ENCODE data around the gene GIMAP5.

Gene GIMAP5

DNA sequence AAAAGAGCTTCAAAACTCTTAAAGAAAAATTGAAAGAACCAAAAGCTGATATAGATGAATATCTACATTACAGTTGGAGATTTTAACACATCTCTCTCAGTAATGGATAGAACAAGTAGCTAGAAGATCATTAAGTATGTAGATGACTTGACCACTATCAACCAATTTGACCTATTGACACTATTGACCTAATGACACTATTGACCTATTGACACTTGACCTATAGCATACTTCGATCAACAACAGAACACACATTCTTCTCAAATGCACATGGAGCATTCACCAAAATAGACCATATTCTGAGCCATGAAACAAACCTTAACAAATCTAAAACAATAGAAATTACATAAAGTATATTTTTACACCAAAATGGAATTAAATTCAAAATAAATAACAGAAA lies 22.3 kb downstream of the GIMAP5 start:
- in situ Hi-C loops (cut with MboI; ENCODE audit: low sequenced_read_pairs), result loop anchor here (25.0 kb wide), 1 partner anchor 322 kb away; no protein-coding TSS in a partner anchor

DNA sequence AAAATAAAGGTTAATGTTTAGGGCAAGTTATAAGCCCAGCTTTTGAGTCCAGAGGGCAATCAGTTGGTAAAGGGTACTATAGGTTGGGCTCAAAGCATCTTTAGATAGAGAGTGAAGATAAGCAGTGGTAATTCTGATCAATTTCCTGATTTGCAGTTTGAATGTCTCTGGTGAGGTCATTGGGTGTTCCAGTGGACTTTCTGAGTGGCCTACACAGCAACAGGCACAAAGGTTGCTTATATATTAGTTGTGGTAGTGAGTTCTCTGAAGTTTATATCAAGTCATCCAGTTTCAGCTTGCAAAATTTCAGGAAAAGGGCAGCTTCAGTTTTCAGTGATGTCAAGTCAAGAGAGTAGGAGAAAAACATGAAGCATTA lies 29.1 kb downstream of the GIMAP5 start:
- in situ Hi-C loops (cut with MboI; ENCODE audit: low sequenced_read_pairs), result loop anchor here (25.0 kb wide), 1 partner anchor 329 kb away; no protein-coding TSS in a partner anchor

DNA sequence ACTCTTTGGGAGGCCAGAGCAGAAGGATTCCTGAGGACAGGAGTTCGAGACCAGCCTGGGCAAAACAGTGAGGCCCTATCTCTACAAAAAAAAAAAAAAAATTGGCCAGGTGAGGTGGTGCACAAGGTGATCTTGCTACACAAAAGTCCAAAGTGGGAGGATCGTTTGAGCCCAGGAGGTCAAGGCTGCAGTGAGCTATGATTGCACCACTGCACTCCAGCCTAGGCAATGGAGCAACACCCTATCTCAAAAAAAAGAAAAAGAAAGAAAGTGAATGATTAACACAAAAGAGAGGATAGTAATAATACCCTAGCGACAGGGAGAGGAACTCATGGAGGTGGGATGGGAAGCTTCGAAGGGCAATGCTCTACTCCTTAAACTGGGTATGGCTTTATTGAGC lies 32.5 kb downstream of the GIMAP5 start:
- in situ Hi-C loops (cut with MboI; ENCODE audit: low sequenced_read_pairs), result loop anchor here (10.0 to 25.0 kb wide), 2 partner anchors 215 to 332 kb away; no protein-coding TSS in a partner anchor

GRCh38 chr7:150774131-150774530 lies 36.9 kb downstream of the GIMAP5 start:
- in situ Hi-C loops (cut with MboI; ENCODE audit: low sequenced_read_pairs), result loop anchor here (10.0 to 25.0 kb wide), 2 partner anchors 211 to 337 kb away; no protein-coding TSS in a partner anchor

GRCh38 chr7:150778014-150778737 lies 41.0 kb downstream of the GIMAP5 start:
- in situ Hi-C loops (cut with MboI; ENCODE audit: low sequenced_read_pairs), result loop anchor here (10.0 to 25.0 kb wide), 2 partner anchors 207 to 334 kb away; no protein-coding TSS in a partner anchor

- in situ Hi-C loops (cut with MboI; ENCODE audit: low sequenced_read_pairs), result loop anchor here (10.0 to 25.0 kb wide), 2 partner anchors 206 to 333 kb away; no protein-coding TSS in a partner anchor
Measured at GRCh38 chr7:150778738-150779301, 41.6 kb downstream of the GIMAP5 start.

- in situ Hi-C loops (cut with MboI; ENCODE audit: low sequenced_read_pairs), result loop anchor here (10.0 to 25.0 kb wide), 2 partner anchors 65 to 332 kb away; no protein-coding TSS in a partner anchor
Measured at GRCh38 chr7:150780292-150780691, 43.1 kb downstream of the GIMAP5 start.

- in situ Hi-C loops (cut with MboI; ENCODE audit: low sequenced_read_pairs), result loop anchor here (10.0 to 25.0 kb wide), 2 partner anchors 64 to 331 kb away; no protein-coding TSS in a partner anchor
Measured at GRCh38 chr7:150781103-150781502, 43.9 kb downstream of the GIMAP5 start.

DNA sequence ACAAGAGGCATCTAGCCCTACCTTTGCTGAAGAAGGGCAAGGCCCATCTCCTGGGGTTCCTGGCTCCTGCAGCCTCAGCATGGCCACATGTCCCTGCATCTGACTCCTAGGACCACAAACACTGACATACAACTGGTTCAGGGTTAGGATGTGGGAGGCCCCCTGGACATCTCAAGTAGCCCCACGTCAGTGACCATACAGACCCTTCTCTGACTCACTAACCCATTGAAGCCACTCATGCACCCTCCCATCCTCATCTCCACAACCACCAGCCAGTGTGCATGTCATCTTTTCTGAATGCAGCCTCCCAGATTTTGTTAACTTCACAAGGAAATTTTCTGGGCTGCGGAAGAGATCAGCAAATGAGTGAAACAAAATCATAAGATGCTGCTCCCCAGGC lies 44.7 kb downstream of the GIMAP5 start:
- in situ Hi-C loops (cut with MboI; ENCODE audit: low sequenced_read_pairs), result loop anchor here (10.0 to 25.0 kb wide), 2 partner anchors 63 to 330 kb away; no protein-coding TSS in a partner anchor

- in situ Hi-C loops (cut with MboI; ENCODE audit: low sequenced_read_pairs), result loop anchor here (10.0 to 25.0 kb wide), 2 partner anchors 61 to 328 kb away; no protein-coding TSS in a partner anchor
Measured at GRCh38 chr7:150784120-150784736, 47.0 kb downstream of the GIMAP5 start.

- in situ Hi-C loops (cut with MboI; ENCODE audit: low sequenced_read_pairs), result loop anchor here (10.0 to 25.0 kb wide), 2 partner anchors 60 to 327 kb away; no protein-coding TSS in a partner anchor
Measured at GRCh38 chr7:150784954-150785353, 47.7 kb downstream of the GIMAP5 start.

DNA sequence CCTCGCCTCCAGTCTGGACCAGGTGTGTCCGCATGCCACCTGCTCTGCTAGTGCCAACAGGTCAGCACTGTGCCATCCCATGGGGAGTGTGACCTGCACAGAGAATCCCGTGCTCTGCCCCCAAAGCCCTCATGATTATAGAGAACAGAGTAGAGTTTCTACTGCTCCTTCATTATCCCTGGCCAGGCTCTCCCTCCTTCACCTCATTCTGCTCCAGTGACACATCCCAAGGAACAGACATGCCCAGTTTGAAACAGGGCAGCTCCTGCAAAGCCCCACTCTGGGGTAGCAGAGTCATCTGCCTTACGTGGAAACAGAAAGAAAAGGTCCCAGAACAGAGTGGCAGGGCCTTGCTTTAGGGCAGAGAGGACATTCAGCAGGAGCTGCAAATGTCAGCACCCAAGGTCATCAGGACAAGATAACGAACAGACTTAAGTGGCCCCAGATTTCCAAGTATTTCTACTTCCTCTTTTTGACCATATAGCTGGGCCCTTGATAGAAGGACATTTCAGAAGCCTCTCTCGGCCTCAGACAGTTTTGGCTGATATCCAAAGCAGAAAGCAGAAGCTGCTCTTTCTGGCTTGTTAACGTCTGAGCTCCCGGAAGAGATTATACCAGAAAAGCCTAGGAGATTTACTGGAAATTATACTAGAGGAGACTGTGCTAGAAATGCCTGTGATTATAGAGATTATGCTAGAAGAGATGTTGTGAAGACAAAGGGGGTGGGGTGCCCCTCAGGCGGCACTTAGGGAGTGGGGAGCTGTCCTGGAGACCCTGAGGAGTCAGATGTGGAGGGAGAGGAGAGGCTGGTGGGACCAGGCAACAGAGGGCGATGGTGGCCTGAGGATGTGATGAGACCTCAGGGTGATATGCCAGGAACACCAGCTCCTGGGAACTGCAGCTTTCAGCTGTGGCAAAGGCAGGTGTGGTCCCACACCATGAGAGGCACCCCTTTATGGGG lies 50.4 kb downstream of the GIMAP5 start:
- in situ Hi-C loops (cut with MboI; ENCODE audit: low sequenced_read_pairs), result loop anchor here (10.0 to 25.0 kb wide), 2 partner anchors 57 to 325 kb away; no protein-coding TSS in a partner anchor

GRCh38 chr7:150788474-150789269 lies 51.5 kb downstream of the GIMAP5 start:
- in situ Hi-C loops (cut with MboI; ENCODE audit: low sequenced_read_pairs), result loop anchor here (10.0 to 25.0 kb wide), 2 partner anchors 56 to 324 kb away; no protein-coding TSS in a partner anchor

GRCh38 chr7:150790416-150791075 lies 53.3 kb downstream of the GIMAP5 start:
- in situ Hi-C loops (cut with MboI; ENCODE audit: low sequenced_read_pairs), result loop anchor here (25.0 kb wide), 1 partner anchor 322 kb away; no protein-coding TSS in a partner anchor

GRCh38 chr7:150791304-150791703 lies 54.1 kb downstream of the GIMAP5 start:
- in situ Hi-C loops (cut with MboI; ENCODE audit: low sequenced_read_pairs), result loop anchor here (25.0 kb wide), 1 partner anchor 321 kb away; no protein-coding TSS in a partner anchor

DNA sequence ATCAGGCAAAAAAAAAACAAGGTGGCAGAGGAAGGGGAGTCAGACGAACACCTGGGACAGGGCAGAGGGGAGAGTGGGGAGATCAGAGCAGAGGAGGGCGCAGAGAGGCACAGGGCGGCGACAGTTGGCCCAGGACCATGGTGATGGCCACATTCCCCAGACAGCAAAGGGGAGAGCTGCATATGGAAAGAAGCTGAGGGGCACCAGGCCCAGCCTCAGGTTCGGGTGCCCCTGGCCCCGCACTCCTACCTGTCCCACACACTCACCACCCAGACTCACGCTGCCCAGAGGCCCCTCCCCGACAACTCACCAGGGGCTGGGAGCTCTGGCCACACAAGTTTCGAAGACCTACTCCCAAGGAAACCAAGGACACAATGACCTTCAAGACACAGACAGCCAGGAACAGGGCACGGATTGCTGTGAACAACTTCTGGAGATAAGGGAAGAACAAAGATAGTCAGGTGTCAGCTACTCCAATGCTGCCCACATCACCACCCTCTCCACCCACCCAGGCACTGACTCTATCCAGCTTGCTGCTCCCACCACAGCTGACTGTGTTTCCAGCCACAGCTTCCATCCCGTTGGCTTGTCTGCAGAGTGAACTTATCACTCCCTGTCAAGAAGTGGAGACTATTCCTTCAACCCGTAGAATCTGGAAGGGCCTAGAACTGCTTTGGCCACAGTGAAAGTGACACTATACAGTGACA lies 54.7 kb downstream of the GIMAP5 start:
- in situ Hi-C loops (cut with MboI; ENCODE audit: low sequenced_read_pairs), result loop anchor here (25.0 kb wide), 1 partner anchor 320 kb away; no protein-coding TSS in a partner anchor

Data from HL-60/S4 treated with phorbol 12-myristate 13-acetate at 8.2 ng/mL for 4 days and 3 days (cell line).